HepG2 (cell line): ENCODE measurements around the gene SLC5A10. TPM values are rescaled to one million over a fixed set of nuclear protein-coding genes. Genes with fewer than 3 reads are reported as not detected.

Source experiments
- DMTF1 ChIP-seq: sonication (generic); formaldehyde crosslinking; IDR thresholded peaks from 2 replicates; pipeline ENCODE4 v1.4.0; 2020; ENCODE audit warnings: mild to moderate bottlenecking, missing genetic modification reagents
- HNRNPK ChIP-seq: fragments of 200-400 bp; formaldehyde crosslinking; IDR thresholded peaks from 2 replicates; pipeline ENCODE4 v1.6.1; 2018; ENCODE audit warnings: low read length, low read depth, moderate library complexity, mild to moderate bottlenecking; ENCODE audit not compliant: poor library complexity, severe bottlenecking
- MTF1 ChIP-seq: sonication (generic); formaldehyde crosslinking; IDR thresholded peaks from 2 replicates; pipeline ENCODE4 v1.5.0; 2020; ENCODE audit warnings: missing genetic modification reagents
- NFAT5 ChIP-seq: sonication (generic); formaldehyde crosslinking; IDR thresholded peaks from 2 replicates; pipeline ENCODE4 v1.4.0; 2020; ENCODE audit warnings: missing genetic modification reagents
- REL ChIP-seq: sonication (generic); formaldehyde crosslinking; conservative IDR thresholded peaks from 2 replicates; pipeline ENCODE4 v1.8.0; 2022; ENCODE audit warnings: mild to moderate bottlenecking, missing genetic modification reagents, moderate library complexity
- REXO4 ChIP-seq: sonication (generic); formaldehyde crosslinking; IDR thresholded peaks from 2 replicates; pipeline ENCODE4 v1.8.0; 2022; ENCODE audit warnings: missing genetic modification reagents, mild to moderate bottlenecking, borderline replicate concordance
- SSRP1 ChIP-seq: IDR thresholded peaks from 2 replicates; pipeline ENCODE4 v1.6.1; 2016; ENCODE audit warnings: control low read depth
- ZBTB20 ChIP-seq: sonication (generic); formaldehyde crosslinking; IDR thresholded peaks from 2 replicates; pipeline ENCODE4 v1.8.1; 2023; ENCODE audit warnings: missing genetic modification reagents, low read depth, mild to moderate bottlenecking, borderline replicate concordance
- ZC3H13 ChIP-seq: sonication (generic); formaldehyde crosslinking; IDR thresholded peaks from 2 replicates; pipeline ENCODE4 v1.8.1; 2023; ENCODE audit warnings: mild to moderate bottlenecking, missing genetic modification reagents, moderate library complexity
- ZNF251 ChIP-seq: sonication (generic); formaldehyde crosslinking; IDR thresholded peaks from 2 replicates; pipeline ENCODE4 v1.9.0; 2021; ENCODE audit warnings: mild to moderate bottlenecking, missing genetic modification reagents
- ZNF484 ChIP-seq: sonication (generic); formaldehyde crosslinking; IDR thresholded peaks from 2 replicates; pipeline ENCODE4 v1.5.1; 2020; ENCODE audit warnings: mild to moderate bottlenecking, low read depth, missing genetic modification reagents, borderline replicate concordance
- ZNF616 ChIP-seq: sonication (generic); formaldehyde crosslinking; IDR thresholded peaks from 2 replicates; pipeline ENCODE4 v1.5.0; 2020; ENCODE audit warnings: low read depth, mild to moderate bottlenecking, missing genetic modification reagents
- ZSCAN31 ChIP-seq: sonication (generic); formaldehyde crosslinking; IDR thresholded peaks from 2 replicates; pipeline ENCODE4 v1.5.0; 2020; ENCODE audit warnings: low read depth, mild to moderate bottlenecking, missing genetic modification reagents
- polyA plus RNA-seq, 8 experiments: library from polyadenylated mRNA; depleted of rRNA in 3 of 8; stranded (reverse) in 7 of 8; unstranded in 1 of 8; fragments of >200 nt; fragmentation: Illumina TruSeq in 4 of 8; extraction: Trizol in 4 of 8; gene quantifications; 2 replicates each; pipeline versions ENCODE4 v1.2.1 to v1.2.3, GENCODE V29; 2011 to 2016; ENCODE audit warnings: low read depth in 4 of 8, missing spikeins in 1 of 8, mixed read lengths in 1 of 8; ENCODE audit not compliant: insufficient read depth in 1 of 8
- total RNA-seq, 5 experiments: library from RNA; depleted of rRNA; stranded (reverse); fragments of >200 nt; fragmentation: Illumina TruSeq; extraction: Trizol; gene quantifications; 2 replicates each; pipeline ENCODE4 v1.2.3, GENCODE V29; 2016; ENCODE audit warnings: low read depth in 1 of 5
- TF ChIP-seq, protein P1 (sequence below): sonication (generic); formaldehyde crosslinking; IDR thresholded peaks from 2 replicates; pipeline ENCODE4 v1.5.1; 2020; ENCODE audit warnings: missing genetic modification reagents, mild to moderate bottlenecking, borderline replicate concordance
- TF ChIP-seq, protein P2 (sequence below): sonication (generic); formaldehyde crosslinking; IDR thresholded peaks from 2 replicates; pipeline ENCODE4 v1.5.0; 2020; ENCODE audit warnings: missing genetic modification reagents, mild to moderate bottlenecking, borderline replicate concordance

Gene SLC5A10
- total and polyA plus RNA-seq, 2 of the 13 experiments (the other 11 are each of a cell fraction or from before 2014, with no cell fraction given), result 0.05 TPM; not detected in 1

DNA sequence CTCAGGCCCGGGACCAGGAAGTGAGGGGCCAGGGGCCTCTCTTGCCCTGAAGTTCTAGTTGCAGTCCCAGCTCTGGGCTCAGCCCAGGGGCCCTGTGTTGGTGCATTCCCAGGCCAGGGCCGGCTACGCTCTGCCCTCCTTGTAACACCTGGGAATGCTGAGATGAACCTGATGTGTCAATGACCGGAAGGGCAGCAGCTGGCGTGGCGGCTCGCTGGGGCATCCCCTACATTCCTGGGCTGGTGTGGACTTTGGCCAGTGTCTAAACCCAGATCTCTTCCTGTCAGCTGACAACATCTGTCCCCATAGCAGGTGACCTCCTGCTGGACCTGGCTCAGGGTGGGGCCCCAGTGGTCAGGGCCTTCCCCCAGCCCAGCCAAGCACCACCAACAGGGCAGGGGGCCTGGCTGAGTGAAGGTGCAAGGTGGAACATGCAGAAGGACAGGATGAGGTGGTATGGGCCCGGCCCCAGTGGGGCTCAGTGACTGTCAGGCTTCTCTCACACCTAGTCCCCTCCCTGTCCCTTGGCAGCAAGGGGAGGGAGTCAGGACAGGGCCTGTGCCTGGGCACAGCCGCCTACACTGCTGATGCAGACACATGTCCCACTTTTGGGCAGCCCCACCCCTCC lies 36.7 kb downstream of the SLC5A10 start (continued):
- TF ChIP-seq, protein P1, sequence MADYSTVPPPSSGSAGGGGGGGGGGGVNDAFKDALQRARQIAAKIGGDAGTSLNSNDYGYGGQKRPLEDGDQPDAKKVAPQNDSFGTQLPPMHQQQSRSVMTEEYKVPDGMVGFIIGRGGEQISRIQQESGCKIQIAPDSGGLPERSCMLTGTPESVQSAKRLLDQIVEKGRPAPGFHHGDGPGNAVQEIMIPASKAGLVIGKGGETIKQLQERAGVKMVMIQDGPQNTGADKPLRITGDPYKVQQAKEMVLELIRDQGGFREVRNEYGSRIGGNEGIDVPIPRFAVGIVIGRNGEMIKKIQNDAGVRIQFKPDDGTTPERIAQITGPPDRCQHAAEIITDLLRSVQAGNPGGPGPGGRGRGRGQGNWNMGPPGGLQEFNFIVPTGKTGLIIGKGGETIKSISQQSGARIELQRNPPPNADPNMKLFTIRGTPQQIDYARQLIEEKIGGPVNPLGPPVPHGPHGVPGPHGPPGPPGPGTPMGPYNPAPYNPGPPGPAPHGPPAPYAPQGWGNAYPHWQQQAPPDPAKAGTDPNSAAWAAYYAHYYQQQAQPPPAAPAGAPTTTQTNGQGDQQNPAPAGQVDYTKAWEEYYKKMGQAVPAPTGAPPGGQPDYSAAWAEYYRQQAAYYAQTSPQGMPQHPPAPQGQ, result peak; percentile 95; the same call in 1 of the 2 replicates
- no peak for TF ChIP-seq ZNF251 (CRISPR knock-in tag)
- TF ChIP-seq ZNF616, result peak; percentile 77; the same call in 1 of the 2 replicates
- TF ChIP-seq REL (CRISPR knock-in tag), result 0 out of 2 replicates have a peak, but pooled peaks have one; percentile 29
- TF ChIP-seq HNRNPK, result peak; percentile 60
- TF ChIP-seq NFAT5 (CRISPR knock-in tag), result no peak
- TF ChIP-seq DMTF1, result no peak
- peak; percentile 93; the same call in 1 of the 2 replicates for TF ChIP-seq SSRP1
- TF ChIP-seq ZC3H13 (CRISPR knock-in tag), result peak; percentile 71; the same call in 1 of the 2 replicates
- no peak for TF ChIP-seq ZNF484 (CRISPR knock-in tag)
- TF ChIP-seq ZSCAN31 (CRISPR knock-in tag), result peak; percentile 80; the same call in 1 of the 2 replicates
- peak; percentile 60; the same call in 1 of the 2 replicates for TF ChIP-seq MTF1
- TF ChIP-seq, protein P2, sequence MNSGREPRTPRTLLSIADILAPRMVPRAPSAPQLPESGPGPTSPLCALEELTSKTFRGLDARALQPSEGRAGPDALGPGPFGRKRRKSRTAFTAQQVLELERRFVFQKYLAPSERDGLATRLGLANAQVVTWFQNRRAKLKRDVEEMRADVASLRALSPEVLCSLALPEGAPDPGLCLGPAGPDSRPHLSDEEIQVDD (CRISPR knock-in tag), result no peak
- peak; percentile 97 for TF ChIP-seq ZBTB20 (CRISPR knock-in tag)
- no peak for TF ChIP-seq REXO4 (CRISPR knock-in tag)
